OCI-LY7 (cell line): ENCODE results near the gene ODF4.

Source experiments
- CTCF ChIP-seq: fragments of 200-600 bp; sonication (generic); conservative IDR thresholded peaks from 2 replicates; pipeline ENCODE4 v1.5.1; 2014; ENCODE audit warnings: mild to moderate bottlenecking, antibody characterized with exemption, low read length, moderate library complexity, mixed read lengths
- EZH2phosphoT487 ChIP-seq: fragments of 200-600 bp; sonication (generic); IDR thresholded peaks from 2 replicates; pipeline ENCODE4 v1.6.1; 2018; ENCODE audit warnings: low read depth, borderline replicate concordance, mild to moderate bottlenecking, mixed run types, antibody characterized with exemption, low read length, moderate library complexity, mixed read lengths

- TF ChIP-seq CTCF (no peak), EZH2phosphoT487 (no peak)
Observed at GRCh38 chr17:8332128-8332527, 7.5 kb upstream of the ODF4 start.
